Renal cortex interstitium (tissue), 3 donors: Measurements from ENCODE around the gene CA7. TPM values are rescaled to one million over a fixed set of nuclear protein-coding genes. Genes with fewer than 3 reads are reported as not detected.

Experiments
- polyA plus RNA-seq, 3 donors: library from polyadenylated mRNA; unstranded; fragments of 120-200 nt; gene quantifications; one replicate each; pipeline ENCODE4 v1.2.1, GENCODE V29; 2013; ENCODE audit not compliant: insufficient read length in 3 of 3

CA7 gene
- polyA plus RNA-seq, 3 donors = 0.28 to 0.45 (median 0.32) TPM

Other genes starting within 250 kb of the CA7 start
- gene CMTM3, start 239.7 kb upstream of the CA7 start, polyA plus RNA-seq = 10 to 100 TPM; 53.0 to 72.1 (median 63.7) TPM
- 10 to 100 TPM; 65.0 to 70.8 (median 67.1) TPM for gene CMTM4, start 147.7 kb upstream of the CA7 start, polyA plus RNA-seq
- 100 to 1,000 TPM; 109 to 156 (median 115) TPM for gene DYNC1LI2, start 92.8 kb upstream of the CA7 start, polyA plus RNA-seq
- gene TERB1, start 42.8 kb upstream of the CA7 start, polyA plus RNA-seq = under 1 TPM in 1 of 3 donors, not detected in 2; 0.20 TPM
- 10 to 100 TPM; 78.3 to 99.4 (median 94.8) TPM for gene NAE1, start 13.4 kb upstream of the CA7 start, polyA plus RNA-seq
- gene PDP2, start 36.1 kb downstream of the CA7 start, polyA plus RNA-seq = 10 to 100 TPM; 12.2 to 17.0 (median 13.2) TPM
- gene CDH16, start 74.5 kb downstream of the CA7 start, polyA plus RNA-seq = 100 to 1,000 TPM; 215 to 316 (median 241) TPM
- 1 to 10 TPM; 2.2 to 4.1 (median 2.4) TPM for gene RRAD, start 81.1 kb downstream of the CA7 start, polyA plus RNA-seq
- 100 to 1,000 TPM in 2 of 3 donors, 10 to 100 TPM in 1; 81.7 to 105 (median 103) TPM for gene CIAO2B, start 90.0 kb downstream of the CA7 start, polyA plus RNA-seq
- gene CES2, start 91.1 kb downstream of the CA7 start, polyA plus RNA-seq = 10 to 100 TPM; 41.5 to 50.6 (median 43.1) TPM
- gene CES3, start 116.9 kb downstream of the CA7 start, polyA plus RNA-seq = 1 to 10 TPM; 2.1 to 5.1 (median 2.8) TPM
- 10 to 100 TPM in 1 of 3 donors, 1 to 10 TPM in 2; 7.6 to 13.5 (median 8.5) TPM for gene CES4A, start 144.2 kb downstream of the CA7 start, polyA plus RNA-seq
- gene CBFB, start 184.7 kb downstream of the CA7 start, polyA plus RNA-seq = 10 to 100 TPM; 71.7 to 76.4 (median 75.3) TPM